Measurements from ENCODE around the gene TTC38.
A peak's percentile ranks its signal among the peaks of the same experiment; 100 is the strongest.

Gene TTC38

DNA sequence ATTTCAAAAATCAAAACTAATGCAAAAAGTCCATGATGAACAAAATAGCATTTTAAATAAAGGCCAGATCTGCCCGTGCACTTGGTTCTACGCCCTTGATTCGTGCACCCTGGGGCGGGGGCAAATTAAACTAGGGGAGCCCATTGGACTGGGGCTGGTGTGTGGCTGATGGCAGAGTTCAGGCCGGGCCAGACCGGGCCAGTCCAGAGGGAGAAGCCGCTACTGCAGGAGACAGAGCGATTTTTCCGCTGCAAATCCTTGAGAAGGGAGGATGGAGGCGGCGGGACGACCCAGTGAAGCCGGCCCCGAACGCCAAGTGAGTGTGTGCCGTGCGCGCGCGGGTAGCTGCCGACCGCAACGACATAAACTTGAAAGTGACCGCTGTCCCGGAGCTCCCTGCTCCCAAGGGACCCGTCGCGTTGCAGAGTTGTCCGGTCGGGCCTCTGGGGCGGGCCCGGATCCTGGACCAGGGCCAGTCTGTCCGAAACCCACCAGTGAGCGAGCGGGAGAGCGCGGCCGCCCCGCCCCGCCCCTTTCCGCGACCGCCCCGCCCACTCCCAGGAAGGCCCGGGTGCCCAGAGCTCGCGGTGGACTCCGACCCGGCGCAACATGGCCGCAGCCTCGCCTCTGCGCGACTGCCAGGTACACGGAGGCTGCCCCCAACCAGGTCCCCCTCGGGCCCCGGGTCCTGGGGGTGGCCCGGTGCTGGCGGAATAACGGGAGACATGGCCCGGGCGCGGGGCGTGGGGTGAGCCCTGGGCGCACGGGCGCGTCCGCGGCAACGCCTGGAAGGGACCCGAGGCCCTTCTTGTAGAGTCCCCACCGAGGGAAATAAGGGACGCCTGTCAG, at the start of gene TTC38:
TSS of gene TTC38 (plus strand) at position 578 of the 849 bp plus-strand sequence. CDS start at position 610, 32 bp downstream.
- peak; percentile 57 for DNase-seq (ENCODE audit: low read depth)

DNA sequence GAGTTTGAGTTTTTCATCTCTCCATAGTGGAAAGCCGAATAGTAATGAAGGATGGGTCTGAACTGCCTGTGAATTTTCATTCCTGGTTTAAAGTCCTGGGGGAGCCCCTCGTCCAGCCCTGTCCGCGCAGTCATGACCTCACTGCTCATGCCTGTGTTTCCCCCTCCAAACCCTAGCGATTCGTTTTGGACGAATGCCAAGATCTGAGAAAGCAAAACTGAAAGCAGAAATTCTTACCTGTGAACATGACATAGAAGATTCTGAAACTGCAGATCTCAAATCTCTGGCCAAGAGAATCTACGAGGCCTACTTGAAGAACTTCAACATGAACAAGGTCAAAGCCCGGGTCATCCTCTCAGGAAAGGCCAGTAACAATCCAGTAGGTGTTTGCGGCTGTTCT, 48.2 kb upstream of the TTC38 start:
- DNase-seq (ENCODE audit: low read depth), result no peak

DNA sequence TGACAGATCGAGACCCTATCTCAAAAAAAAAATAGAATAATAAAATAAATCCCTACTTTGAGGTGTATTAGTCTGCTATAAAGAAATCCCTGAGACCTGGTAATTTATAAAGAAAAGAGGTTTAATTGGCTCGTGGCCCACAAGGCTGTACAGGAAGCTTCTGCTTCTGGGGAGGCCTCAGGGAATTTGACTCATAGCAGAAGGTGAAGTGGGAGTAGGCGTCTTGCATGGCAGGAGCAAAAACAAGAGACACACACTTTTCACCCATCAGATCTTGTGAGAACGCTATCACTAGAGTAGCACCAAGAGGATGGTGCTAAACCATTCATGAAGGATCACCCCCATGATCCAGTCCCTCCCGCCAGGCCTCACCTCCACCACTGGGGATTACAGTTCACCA, 46.9 kb upstream of the TTC38 start:
- DNase-seq (ENCODE audit: low read depth), result no peak

DNA sequence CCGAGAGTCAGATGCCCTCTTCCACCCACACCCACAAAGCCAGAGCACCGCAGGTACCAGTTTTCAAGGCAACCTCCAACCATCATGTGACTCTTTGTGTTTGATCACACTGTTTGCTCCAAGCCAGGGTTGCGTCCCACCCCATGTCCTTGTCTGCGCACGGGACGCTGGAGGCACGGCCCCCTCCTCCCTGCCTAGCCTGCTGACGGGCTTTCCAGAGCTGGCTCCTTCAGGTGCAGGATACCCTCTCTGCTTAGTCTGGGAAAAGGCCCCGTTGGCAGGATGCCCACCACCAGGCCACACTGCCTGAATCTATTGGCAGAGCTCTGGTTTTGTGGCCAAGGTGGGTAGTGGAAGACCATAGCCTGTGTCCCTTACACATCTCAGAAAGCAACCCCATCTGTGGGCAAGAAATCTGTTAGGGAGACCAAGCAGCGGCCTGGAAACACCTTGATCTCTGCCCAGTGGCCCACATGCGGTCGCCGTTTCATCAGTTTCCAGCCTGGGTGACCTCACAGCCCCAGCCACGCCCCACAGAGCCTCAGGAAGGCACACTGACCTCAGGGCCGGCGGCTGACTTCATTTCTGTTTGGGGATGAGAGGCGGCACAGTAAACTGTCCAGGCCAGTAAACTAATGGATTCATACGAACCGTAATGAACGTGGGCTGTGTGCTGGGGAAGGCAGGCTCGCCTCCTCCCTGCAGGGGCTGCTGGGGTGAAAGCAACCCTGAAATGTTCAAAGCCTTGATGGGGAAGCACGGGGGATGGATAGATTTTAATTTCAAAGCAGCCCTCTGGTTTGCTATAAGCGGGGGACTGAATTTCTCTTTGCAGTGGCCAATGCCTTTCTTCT, 43.5 kb upstream of the TTC38 start:
- DNase-seq (ENCODE audit: low read depth), result no peak

DNA sequence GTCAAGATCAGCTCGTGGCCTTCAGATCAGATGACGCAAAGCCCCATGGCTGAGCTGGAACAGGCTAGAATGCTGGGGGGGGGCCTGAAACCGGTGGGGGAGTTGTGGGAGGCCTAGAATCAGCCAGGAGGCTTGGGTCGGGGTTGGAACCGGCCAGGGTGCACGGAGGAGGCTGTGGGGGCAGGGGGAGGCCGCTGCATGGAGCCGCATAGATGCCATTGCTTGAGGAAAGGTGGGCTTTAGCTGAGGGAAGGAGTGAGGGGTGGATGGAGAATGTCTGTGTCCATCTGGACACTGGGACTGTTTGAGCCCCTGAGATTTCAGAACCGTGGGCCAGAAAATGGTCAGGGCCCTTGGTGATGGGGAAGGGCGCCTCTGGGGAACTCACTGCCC, 42.9 kb upstream of the TTC38 start:
- DNase-seq (ENCODE audit: low read depth), result no peak

DNA sequence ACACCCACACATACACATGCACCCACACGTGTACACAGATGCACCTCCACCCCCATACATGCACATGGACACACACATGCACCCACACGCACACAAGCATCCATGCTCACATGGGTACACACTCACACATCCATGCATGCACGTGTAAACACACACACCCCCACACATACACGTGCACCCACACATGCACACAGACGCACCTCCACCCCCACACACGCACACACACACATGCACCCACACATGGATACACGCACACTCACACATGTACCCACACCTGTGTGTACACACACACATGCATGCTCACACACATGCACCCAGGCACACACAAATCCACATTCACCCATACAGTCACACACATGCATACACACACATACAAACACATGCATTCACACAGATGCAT, 42.2 kb upstream of the TTC38 start:
- DNase-seq (ENCODE audit: low read depth), result no peak

DNA sequence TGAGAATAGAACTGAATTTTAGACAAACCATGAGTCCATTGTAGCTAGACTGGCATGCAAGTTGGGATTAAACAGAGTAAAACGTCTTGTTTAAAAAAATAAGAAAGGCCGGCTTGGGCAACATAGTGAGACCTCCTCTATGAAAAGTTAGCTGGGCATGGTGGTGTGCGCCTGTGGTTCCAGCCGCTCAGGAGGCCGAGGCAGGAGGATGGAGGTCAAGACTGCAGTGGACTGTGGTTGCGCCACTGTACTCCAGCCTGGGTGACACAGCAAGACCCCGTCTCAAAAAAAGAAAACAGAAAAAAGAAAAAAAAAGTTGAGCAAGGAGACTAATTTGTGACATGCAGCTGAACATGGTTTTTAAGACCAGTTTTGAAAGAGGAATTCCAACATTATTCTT, 41.2 kb upstream of the TTC38 start:
- DNase-seq (ENCODE audit: low read depth), result no peak

DNA sequence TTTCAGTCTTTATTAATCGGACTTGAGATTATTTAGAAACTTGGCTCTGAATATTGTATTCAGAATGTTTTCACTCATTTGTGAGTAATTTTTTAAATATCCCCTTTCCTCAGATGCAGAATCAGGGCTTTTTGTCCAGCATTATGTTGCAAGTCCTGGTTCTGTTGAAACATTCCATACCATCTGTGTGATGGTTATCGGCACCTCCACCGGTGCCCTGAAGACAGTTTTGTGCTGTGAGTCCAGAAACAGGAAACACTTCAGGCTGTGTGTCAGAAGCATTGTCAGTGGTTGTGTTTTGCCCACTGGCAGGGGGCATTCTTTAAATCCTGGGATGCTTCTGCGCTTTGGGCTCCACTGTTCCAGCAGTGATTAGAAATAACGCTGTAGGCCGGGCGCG, 38.1 kb upstream of the TTC38 start:
- peak; percentile 64 for DNase-seq (ENCODE audit: low read depth)

DNA sequence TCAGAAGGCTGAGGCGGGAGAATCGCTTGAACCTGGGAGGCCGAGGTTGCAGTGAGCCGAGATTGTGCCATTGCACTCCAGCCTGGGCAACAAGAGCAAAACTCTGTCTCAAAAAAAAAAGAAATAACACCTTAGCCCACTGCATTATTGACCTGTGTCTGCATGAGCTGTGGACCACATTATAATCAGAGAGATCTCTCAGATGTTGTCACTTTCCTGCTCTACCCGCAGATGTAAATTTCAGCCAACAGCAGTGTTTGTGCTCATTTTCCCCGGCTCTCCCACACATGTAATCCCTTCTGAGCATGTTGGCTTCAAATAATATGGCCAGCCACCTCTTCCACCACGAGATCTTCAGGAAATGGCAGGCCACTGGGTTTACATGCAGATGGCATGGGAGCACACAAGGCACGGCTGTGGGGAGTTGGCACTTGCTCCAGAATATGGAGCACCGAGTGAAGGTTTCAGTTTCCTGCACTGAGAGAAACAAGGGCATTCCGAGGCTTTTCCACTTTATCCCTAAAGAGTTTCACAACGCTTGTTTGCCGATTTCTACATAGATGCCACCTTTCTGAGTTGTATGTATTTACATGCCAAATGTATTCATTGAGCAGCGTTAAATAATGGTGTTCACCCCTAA, 37.4 kb upstream of the TTC38 start:
- DNase-seq (ENCODE audit: low read depth), result no peak

DNA sequence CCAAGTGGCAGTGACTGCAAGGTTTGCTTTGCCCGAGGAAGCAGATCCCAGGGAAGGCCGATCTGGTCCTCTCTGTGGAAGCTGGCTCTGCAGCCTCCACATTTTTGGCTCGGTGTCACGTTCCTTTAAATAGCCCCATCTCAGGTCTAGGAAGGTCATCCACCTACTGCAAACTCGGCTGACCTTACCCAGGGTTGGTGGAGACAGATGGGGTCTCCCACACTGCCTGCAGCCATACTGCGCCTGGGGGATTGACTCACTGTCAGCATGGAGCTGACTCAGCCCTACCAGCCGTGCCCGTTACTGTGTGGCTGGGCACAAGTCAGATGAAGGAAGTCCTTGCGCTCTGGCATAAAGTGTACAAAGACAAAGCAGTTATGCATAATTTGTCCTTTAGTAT, 34.6 kb upstream of the TTC38 start:
- DNase-seq (ENCODE audit: low read depth), result no peak

DNA sequence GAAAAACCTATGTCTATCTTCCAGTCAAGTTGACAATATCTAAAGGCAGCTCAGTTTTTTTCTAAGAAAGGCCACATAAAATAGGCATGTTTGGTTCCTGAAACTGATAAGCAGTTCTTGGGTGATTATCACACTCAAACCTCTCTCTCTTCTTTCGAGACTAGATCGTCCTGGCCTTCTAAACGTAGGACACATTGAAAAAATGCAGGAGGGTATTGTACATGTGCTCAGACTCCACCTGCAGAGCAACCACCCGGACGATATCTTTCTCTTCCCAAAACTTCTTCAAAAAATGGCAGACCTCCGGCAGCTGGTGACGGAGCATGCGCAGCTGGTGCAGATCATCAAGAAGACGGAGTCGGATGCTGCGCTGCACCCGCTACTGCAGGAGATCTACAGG, 32.8 kb upstream of the TTC38 start:
- no peak for DNase-seq (ENCODE audit: low read depth)

DNA sequence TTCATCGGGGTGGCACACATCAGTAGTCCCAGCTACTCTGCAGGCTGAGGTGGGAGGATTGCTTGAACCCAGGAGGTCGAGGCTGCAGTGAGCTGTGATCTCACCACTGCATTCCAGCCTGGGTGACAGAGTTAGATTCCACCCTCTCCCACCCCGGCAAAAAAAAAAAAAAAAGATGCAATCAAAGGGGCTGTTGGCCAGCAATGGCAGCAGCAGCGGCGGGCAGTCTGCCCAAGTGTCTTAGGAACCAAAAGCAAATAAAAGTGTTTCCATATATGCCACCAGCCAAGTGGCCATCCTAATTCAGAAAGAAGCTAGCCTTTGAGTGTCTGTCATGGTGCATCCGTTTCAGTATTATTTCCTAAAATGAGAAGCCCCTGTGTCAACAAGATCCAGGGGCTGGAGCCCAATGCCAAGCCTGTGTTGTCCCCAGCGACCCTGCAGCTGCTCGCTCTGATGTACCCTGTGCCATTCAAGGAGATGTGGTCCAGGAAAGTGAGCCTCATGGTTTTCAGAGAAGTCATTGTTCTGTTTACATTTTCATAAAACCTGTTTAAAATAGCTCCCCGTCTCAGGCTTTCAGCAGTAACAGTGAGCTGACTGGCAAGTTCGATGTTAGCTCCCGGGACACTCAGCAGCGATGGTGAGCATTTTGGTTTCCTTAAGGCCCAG, 30.2 kb upstream of the TTC38 start:
- no peak for DNase-seq (ENCODE audit: low read depth)

DNA sequence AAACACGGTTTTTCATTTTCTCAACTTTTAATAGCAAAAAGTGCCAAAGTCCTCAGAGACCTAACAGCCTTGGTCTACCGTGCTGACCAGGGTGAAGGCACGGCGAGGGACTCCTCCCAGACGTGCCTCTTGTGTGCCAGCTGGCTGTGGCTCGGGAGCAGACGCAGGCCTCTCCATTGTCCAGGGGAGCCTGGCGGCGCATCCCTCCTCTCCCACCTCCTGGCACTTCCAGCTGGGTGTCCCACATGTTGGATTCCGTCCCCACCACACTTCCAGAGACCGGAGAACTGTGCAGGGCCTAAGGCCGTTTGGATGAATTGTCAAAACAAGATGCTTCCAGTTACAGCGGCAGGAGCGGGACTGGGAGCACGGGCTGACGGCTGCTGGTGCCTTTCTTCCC, 29.3 kb upstream of the TTC38 start:
- no peak for DNase-seq (ENCODE audit: low read depth)

DNA sequence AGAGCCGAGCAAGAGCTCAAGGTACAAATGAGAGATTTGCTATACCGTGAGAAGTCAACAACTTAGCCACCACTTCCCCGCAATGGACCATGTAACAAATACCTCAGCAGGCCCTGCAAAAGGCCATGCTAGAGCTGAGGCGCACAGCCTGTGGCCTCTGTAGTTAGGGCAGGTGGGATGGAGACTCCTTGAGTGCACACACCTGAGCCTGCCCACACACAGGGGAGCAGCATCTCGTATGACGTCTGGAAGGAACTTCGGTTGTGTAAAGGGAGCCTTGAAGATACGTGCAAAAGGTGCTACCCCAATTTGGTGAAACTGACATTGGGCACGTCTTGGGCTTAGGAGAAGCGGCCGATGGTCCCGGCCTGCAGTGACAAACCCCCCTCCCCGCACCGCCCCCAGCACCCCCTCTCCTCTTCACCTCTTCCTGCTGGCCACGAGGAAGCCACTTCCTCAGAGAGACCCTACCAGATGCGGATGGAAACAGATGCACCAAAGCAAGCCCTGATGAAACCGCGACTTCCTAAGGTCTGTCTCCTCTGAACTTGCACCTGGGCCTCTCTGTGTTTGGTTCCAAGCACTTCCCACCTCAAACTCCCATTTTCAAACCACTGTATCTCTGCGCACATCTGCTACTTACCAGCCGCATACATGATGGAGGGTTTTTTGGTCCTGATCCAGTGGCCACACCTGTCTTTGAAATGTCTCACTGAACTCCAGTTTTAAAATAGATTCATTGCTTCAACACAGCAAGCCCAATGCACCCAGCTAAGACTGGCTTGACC, 28.4 kb upstream of the TTC38 start:
- DNase-seq (ENCODE audit: low read depth), result no peak

DNA sequence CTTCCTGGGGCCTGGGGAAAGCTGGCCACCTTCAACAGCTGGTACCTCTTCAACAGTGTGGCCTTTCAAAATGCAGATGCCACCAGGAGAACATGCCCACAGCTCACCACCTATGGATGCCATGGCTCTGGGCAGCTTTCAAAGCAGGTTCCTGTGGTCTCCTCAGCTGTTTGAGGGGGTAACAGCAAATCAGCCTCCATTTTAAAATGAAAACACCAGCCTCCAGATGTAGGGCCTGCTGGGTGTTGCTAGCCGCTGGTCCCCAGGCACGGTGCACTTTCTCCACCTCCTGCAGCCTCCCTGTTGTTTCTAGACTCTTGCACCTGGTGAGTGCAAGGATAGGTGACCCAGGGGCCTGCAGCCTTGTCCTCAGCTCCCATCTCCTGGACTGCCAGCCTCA, 27.7 kb upstream of the TTC38 start:
- DNase-seq (ENCODE audit: low read depth), result no peak

DNA sequence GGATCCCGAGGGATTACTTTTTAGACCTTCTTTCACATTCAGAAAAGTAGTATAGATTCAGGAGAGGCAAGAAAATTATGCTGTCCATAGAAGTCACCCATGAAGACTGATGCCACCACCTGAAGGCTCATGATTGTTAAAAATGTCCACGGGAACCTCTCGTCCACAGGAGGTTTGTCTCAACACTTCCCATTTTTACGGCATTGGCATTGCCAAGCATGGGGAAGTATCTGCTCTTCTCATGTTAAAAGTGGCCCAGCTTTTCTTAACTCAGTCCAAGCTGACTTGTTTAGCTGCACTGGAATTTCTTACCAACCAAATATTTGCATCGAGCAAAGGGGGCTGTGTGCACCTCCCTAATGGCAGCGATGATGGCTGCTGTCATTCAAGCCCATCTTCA, 27.3 kb upstream of the TTC38 start:
- no peak for DNase-seq (ENCODE audit: low read depth)

DNA sequence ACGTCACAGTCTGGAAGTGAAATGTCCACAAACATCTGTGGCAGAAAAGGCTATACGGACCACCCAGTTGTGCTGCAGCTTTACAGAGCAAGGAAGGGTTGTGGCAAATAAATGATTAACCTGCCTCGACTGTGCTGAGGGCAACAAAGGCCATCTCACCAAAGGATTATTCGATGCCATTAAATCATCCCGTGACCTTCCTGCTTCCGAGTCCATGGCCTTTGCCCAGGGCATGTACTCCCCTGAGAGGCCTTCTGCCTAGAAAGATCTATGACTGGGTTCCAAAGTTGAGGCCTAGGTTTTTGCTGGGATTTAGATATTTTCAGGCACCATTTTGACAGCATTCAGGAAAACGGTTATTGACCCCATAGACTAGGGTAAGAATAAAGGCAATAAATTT, 26.9 kb upstream of the TTC38 start:
- DNase-seq (ENCODE audit: low read depth), result no peak

DNA sequence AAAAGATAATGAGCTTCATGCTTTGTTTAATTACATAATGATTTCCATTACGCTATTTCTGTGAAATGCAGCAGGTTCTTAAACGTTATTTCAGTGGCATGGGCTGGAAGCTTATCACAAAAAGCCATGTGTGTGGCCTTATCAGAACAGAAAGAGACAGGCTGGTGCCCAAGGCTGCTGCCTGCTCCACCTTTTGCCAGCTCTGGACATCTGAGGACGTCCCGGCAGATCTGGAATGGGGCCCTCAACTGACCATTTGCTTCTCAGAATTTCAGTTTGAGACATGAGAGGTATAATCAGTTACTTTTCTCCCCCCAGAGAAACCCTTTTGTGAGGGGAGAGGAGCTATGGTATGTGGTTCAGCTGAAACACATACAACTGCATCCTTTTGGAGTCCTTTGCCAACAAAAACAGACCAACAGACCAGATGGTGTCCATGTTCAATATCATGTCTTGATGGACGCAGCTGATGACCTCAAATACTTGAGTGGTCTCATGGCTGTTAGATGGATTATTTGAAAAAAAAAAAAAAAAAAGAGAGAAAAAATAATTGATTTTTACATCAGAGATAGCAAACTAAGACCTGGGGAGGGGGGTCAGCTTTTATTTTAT, 26.3 kb upstream of the TTC38 start:
- no peak for DNase-seq (ENCODE audit: low read depth)

DNA sequence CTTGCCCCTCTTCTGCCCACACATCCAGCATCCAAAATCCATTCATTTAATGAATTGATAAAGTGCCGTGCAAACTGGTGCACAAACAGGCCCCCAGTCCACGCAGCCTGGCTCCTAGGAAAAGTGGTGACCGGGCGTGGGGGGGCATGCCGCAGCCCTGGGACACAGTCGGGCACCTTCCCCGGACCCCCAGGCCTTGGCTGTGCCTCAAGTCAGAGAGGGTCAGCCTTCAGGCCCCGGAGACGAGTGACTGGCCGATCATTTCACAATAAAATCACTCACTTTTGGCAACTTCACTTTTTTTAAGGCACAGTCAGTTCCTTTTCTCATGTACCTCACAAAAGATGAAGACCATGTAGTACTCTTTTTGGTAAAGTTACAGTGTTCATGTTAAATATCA, 25.7 kb upstream of the TTC38 start:
- DNase-seq (ENCODE audit: low read depth), result no peak

DNA sequence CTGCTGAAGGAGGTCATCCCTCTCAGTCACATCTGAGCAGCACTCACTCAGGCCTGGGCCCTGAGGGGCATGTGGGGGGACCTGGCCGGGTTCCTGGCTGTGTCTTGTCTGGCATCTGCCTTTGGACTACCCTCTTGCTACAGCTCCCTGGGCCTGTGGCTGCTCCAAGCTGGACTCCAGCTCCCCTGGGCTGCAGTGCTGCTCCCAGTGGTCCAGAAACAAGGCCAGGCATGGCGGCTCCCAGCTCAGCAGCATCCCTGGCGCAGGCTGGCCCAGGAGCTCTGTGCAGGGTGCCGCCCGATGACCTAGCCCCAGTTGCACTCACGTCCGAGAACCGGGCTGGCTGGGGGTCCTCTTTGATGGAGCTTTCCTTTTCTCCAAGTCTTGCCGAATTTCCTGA, 23.0 kb upstream of the TTC38 start:
- DNase-seq (ENCODE audit: low read depth), result no peak

DNA sequence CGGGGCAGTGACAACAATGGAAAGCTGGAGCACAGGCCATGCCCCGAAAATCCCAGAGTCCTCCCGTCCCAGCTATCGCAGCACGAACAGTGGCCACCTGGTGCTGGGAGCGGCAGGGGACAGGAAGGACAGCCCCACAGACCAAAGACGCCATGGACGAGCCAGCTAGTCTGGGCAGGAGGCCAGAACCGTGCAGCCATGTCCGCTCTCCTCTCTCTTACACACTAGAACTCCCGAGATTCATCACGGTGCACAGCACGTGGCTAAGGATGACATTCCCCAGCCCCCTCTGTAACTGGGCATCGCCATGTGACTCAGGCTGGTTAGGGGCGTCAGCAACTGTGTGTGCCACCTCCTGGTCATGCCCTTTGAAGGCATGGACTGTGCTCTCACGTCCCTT, 22.3 kb upstream of the TTC38 start:
- no peak for DNase-seq (ENCODE audit: low read depth)
